A549 (cell line): ENCODE data around the gene KLHL29.

Source experiments
- BHLHE40 ChIP-seq: IDR thresholded peaks from 2 replicates; pipeline ENCODE4 v1.6.1; 2012; ENCODE audit warnings: low read depth, low read length, inconsistent platforms
- CEBPB ChIP-seq, 2 experiments: fragments of >200 bp in 1 of 2; sonication (Bioruptor Twin) in 1 of 2; formaldehyde crosslinking in 1 of 2; IDR thresholded peaks; 2 replicates each; pipeline ENCODE4 v1.6.1; 2012 to 2016
- CHD2 ChIP-seq: fragments of 150-350 bp; IDR thresholded peaks from 2 replicates; pipeline ENCODE4 v1.6.1; 2014; ENCODE audit warnings: low read length; ENCODE audit not compliant: partially characterized antibody
- CTCF ChIP-seq: fragments of >200 bp; sonication (Bioruptor Twin); formaldehyde crosslinking; IDR thresholded peaks from 3 replicates; pipeline ENCODE4 v1.5.1; 2016
- FOXS1 ChIP-seq: fragments of 250-450 bp; sonication (Bioruptor Pico); IDR thresholded peaks from 2 replicates; pipeline ENCODE4 v1.5.0; 2020; ENCODE audit warnings: mild to moderate bottlenecking, moderate library complexity
- HDAC2 ChIP-seq: fragments of 200-600 bp; sonication (generic); IDR thresholded peaks from 2 replicates; pipeline ENCODE4 v1.6.1; 2016
- MYC ChIP-seq: IDR thresholded peaks from 2 replicates; pipeline ENCODE4 v1.6.1; 2012; ENCODE audit warnings: mild to moderate bottlenecking, inconsistent platforms, low read length, improper control_type of control experiment, borderline replicate concordance
- PBX3 ChIP-seq: IDR thresholded peaks from 2 replicates; pipeline ENCODE4 v1.6.1; 2012
- POLR2A ChIP-seq: IDR thresholded peaks from 2 replicates; pipeline ENCODE4 v1.6.1; 2012; ENCODE audit warnings: mild to moderate bottlenecking, low read length
- RFX5 ChIP-seq: fragments of 450-650 bp; IDR thresholded peaks from 2 replicates; pipeline ENCODE4 v1.7.1; 2014; ENCODE audit warnings: antibody characterized with exemption, mild to moderate bottlenecking, moderate library complexity
- SMC3 ChIP-seq: fragments of >200 bp; sonication (Bioruptor Twin); formaldehyde crosslinking; IDR thresholded peaks from 3 replicates; pipeline ENCODE4 v1.6.1; 2018; ENCODE audit warnings: inconsistent platforms
- ZFP36 ChIP-seq: fragments of 450-650 bp; IDR thresholded peaks from 2 replicates; pipeline ENCODE4 v1.6.1; 2014; ENCODE audit warnings: borderline replicate concordance; ENCODE audit not compliant: partially characterized antibody
- ZSCAN20 ChIP-seq: fragments of 250-450 bp; sonication (Bioruptor Pico); IDR thresholded peaks from 2 replicates; pipeline ENCODE4 v1.8.0; 2022; ENCODE audit warnings: mild to moderate bottlenecking, moderate library complexity

GRCh38 chr2:23494286-23494685, 109.3 kb downstream of the KLHL29 start:
- TF ChIP-seq ZFP36 (no peak), ZSCAN20 (no peak), CTCF (no peak), CHD2 (no peak), BHLHE40 (no peak), FOXS1 (CRISPR knock-in tag) (no peak), SMC3 (no peak), MYC (no peak), CEBPB (IDR thresholded peaks at IDR 0.05) (no peak), PBX3 (no peak), RFX5 (no peak), POLR2A (no peak), HDAC2 (no peak)
